Peyer's patch (tissue), 4 donors: ENCODE measurements around the gene CEP85. TPM values are rescaled to one million over a fixed set of nuclear protein-coding genes. Genes with fewer than 3 reads are reported as not detected.

Experiments used
- DNase-seq, 3 donors: peaks; one replicate each; pipeline ENCODE4 v3.0.0-alpha.2; 2017 to 2019
- H3K27ac ChIP-seq, 4 donors: fragments of 200-600 bp; sonication (generic); one replicate each; pipeline ENCODE4 v1.5.1; 2016 to 2019
- H3K27me3 ChIP-seq, 2 donors: fragments of 200-600 bp; sonication (generic); one replicate each; pipeline ENCODE4 v1.5.1; 2019
- H3K36me3 ChIP-seq, 3 donors: fragments of 200-600 bp; sonication (generic); one replicate each; pipeline ENCODE4 v1.5.1; 2016 to 2019
- H3K4me1 ChIP-seq, 4 donors: fragments of 200-600 bp; sonication (generic); one replicate each; pipeline ENCODE4 v1.5.1; 2016 to 2019
- H3K4me3 ChIP-seq, 4 donors: fragments of 200-600 bp; sonication (generic); 1 replicate in 3 of 4; 2 replicates in 1 of 4; pipeline ENCODE4 v1.5.1; 2016 to 2019; ENCODE audit warnings: mild to moderate bottlenecking in 1 of 4
- H3K9me3 ChIP-seq, 4 donors: fragments of 200-600 bp; sonication (generic); one replicate each; pipeline ENCODE4 v1.5.1; 2016 to 2019; ENCODE audit warnings: mild to moderate bottlenecking in 1 of 4
- CTCF ChIP-seq, 6 experiments: fragments of 450-650 bp in 4 of 6; fragments of 200-600 bp in 2 of 6; sonication (generic) in 1 of 6; IDR thresholded peaks; one replicate each; pipeline ENCODE4 v1.5.1; 2017 to 2019; ENCODE audit warnings: antibody characterized with exemption in 6 of 6, mild to moderate bottlenecking in 3 of 6, moderate library complexity in 1 of 6
- POLR2A ChIP-seq, 2 donors: fragments of 450-650 bp; IDR thresholded peaks; one replicate each; pipeline ENCODE4 v1.5.1; 2017; ENCODE audit warnings: antibody characterized with exemption in 2 of 2, mild to moderate bottlenecking in 2 of 2, moderate library complexity in 2 of 2
- total RNA-seq, 4 donors: library from RNA; depleted of rRNA; stranded (reverse); fragments of >200 nt; gene quantifications; one replicate each; pipeline ENCODE4 v1.1.0, GENCODE V29; 2016

Gene CEP85
- total RNA-seq, 4 donors from 2014 or later: 11.0 to 32.2 (median 12.9) TPM

GRCh38 chr1:26265405-26265804, 31.4 kb downstream of the CEP85 start:
- H3K36me3 ChIP-seq: peaks cover 0 to 53% (median 0%) of the 10 kb centered on the region in 3 donors
- DNase-seq: no peak
- TF ChIP-seq CTCF (IDR thresholded peaks at IDR 0.05) (no peak), POLR2A (IDR thresholded peaks at IDR 0.05) (no peak)

GRCh38 chr1:26268290-26269197, 34.5 kb downstream of the CEP85 start:
- Histone ChIP-seq H3K27ac (no peak overlapping the region), H3K4me3 (no peak overlapping the region), H3K36me3 (peaks cover 0 to 34% (median 0%) of the 10 kb centered on the region in 3 donors), H3K27me3 (no peaks in the 10 kb centered on the region), H3K4me1 (no peaks in the 10 kb centered on the region), H3K9me3 (peaks cover 0 to 7% (median 0%) of the 10 kb centered on the region in 4 donors)
- no peak for TF ChIP-seq POLR2A (IDR thresholded peaks at IDR 0.05)
- TF ChIP-seq CTCF (IDR thresholded peaks at IDR 0.05): no peak
- DNase-seq: no peak

More at GRCh38 chr1:26265405-26265804, 31.4 kb downstream of the CEP85 start:
- H3K27ac ChIP-seq: no peak overlapping the region
- H3K9me3 ChIP-seq: peaks cover 0 to 7% (median 0%) of the 10 kb centered on the region in 4 donors
- no peaks in the 10 kb centered on the region for H3K27me3 ChIP-seq
- H3K4me3 ChIP-seq: no peak overlapping the region
- no peaks in the 10 kb centered on the region for H3K4me1 ChIP-seq

- H3K27me3 ChIP-seq: no peaks in the 10 kb centered on the region
- no peak overlapping the region for H3K27ac ChIP-seq
- peaks cover 0 to 31% (median 0%) of the 10 kb centered on the region in 3 donors for H3K36me3 ChIP-seq
- no peaks in the 10 kb centered on the region for H3K4me1 ChIP-seq
- H3K4me3 ChIP-seq: no peak overlapping the region
- DNase-seq: no peak
- H3K9me3 ChIP-seq: peaks cover 0 to 7% (median 0%) of the 10 kb centered on the region in 4 donors
- TF ChIP-seq CTCF (IDR thresholded peaks at IDR 0.05) (no peak), POLR2A (IDR thresholded peaks at IDR 0.05) (no peak)
These were observed 35.2 kb downstream of the CEP85 start for GRCh38 chr1:26269198-26269550.

- Histone ChIP-seq H3K9me3 (no peaks in the 10 kb centered on the region), H3K36me3 (peaks cover 0 to 8% (median 0%) of the 10 kb centered on the region in 3 donors), H3K27me3 (no peaks in the 10 kb centered on the region), H3K4me1 (peaks cover 17 to 46% (median 31%) of the 10 kb centered on the region in 4 donors), H3K27ac (peak overlapping the region in 2 of 4 donors; percentile 63 to 92), H3K4me3 (no peak overlapping the region)
- no peak for DNase-seq
- no peak for TF ChIP-seq CTCF (IDR thresholded peaks at IDR 0.05)
- no peak for TF ChIP-seq POLR2A (IDR thresholded peaks at IDR 0.05)
These were observed 40.9 kb downstream of the CEP85 start for GRCh38 chr1:26274801-26275425.

- Histone ChIP-seq H3K27ac (peak overlapping the region; percentile 63 to 96 (median 92)), H3K4me1 (peaks cover 17 to 48% (median 34%) of the 10 kb centered on the region in 4 donors), H3K27me3 (no peaks in the 10 kb centered on the region), H3K36me3 (peaks cover 0 to 8% (median 0%) of the 10 kb centered on the region in 3 donors), H3K4me3 (no peak overlapping the region), H3K9me3 (no peaks in the 10 kb centered on the region)
- peak; percentile 86 to 94 (median 88) for DNase-seq
- TF ChIP-seq POLR2A (IDR thresholded peaks at IDR 0.05): peak in 1 of 2 donors; percentile 50
- peak; percentile 80 to 95 (median 92) for TF ChIP-seq CTCF (IDR thresholded peaks at IDR 0.05)
These were observed 41.8 kb downstream of the CEP85 start for GRCh38 chr1:26275580-26276431.
